SK-N-SH (cell line): Measurements from ENCODE around the gene SESN2.

Experiments used
- CTCF ChIP-seq: fragments of 200-600 bp; sonication (generic); IDR thresholded peaks from 2 replicates; pipeline ENCODE4 v1.6.1; 2017; ENCODE audit warnings: antibody characterized with exemption, mild to moderate bottlenecking, moderate library complexity
- EP300 ChIP-seq, 2 experiments: IDR thresholded peaks; 2 replicates each; pipeline versions ENCODE4 v1.4.0 to v1.6.1; 2012; ENCODE audit warnings: borderline replicate concordance in 1 of 2, low read depth in 1 of 2, low read length in 1 of 2
- EZH2phosphoT487 ChIP-seq: fragments of 200-600 bp; sonication (generic); IDR thresholded peaks from 2 replicates; pipeline ENCODE4 v1.6.1; 2017; ENCODE audit warnings: low read depth, mixed run types, mild to moderate bottlenecking, antibody characterized with exemption, moderate library complexity, borderline replicate concordance
- FOXJ3 ChIP-seq: sonication (generic); formaldehyde crosslinking; IDR thresholded peaks from 2 replicates; pipeline ENCODE4 v1.5.1; 2020; ENCODE audit warnings: mild to moderate bottlenecking, missing genetic modification reagents
- MAX ChIP-seq: IDR thresholded peaks from 2 replicates; pipeline ENCODE4 v1.4.0; 2012; ENCODE audit warnings: low read depth
- NFIC ChIP-seq: IDR thresholded peaks from 2 replicates; pipeline ENCODE4 v1.4.0; 2012; ENCODE audit warnings: borderline replicate concordance
- PBX3 ChIP-seq: IDR thresholded peaks from 2 replicates; pipeline ENCODE4; 2012
- POLR2AphosphoS5 ChIP-seq: IDR thresholded peaks from 2 replicates; pipeline ENCODE4 v1.6.1; 2012; ENCODE audit warnings: low read depth, low read length
- RXRA ChIP-seq: IDR thresholded peaks from 2 replicates; pipeline ENCODE4 v1.4.0; 2012; ENCODE audit warnings: low read depth, mild to moderate bottlenecking, borderline replicate concordance
- SIN3A ChIP-seq: IDR thresholded peaks from 2 replicates; pipeline ENCODE4 v1.6.1; 2012; ENCODE audit warnings: low read depth, mild to moderate bottlenecking, low read length, moderate library complexity, borderline replicate concordance
- TCF12 ChIP-seq: IDR thresholded peaks from 2 replicates; pipeline ENCODE4 v1.4.0; 2012
- YY1 ChIP-seq: IDR thresholded peaks from 2 replicates; pipeline ENCODE4 v1.4.0; 2012; ENCODE audit warnings: low read depth, mild to moderate bottlenecking
- TF ChIP-seq, protein P1 (sequence below): IDR thresholded peaks from 2 replicates; pipeline ENCODE4 v1.4.0; 2012; ENCODE audit warnings: low read depth, borderline replicate concordance

GRCh38 chr1:28249013-28249865 is 10.1 kb upstream of the SESN2 start:
- TF ChIP-seq CTCF (no peak), TCF12 (no peak), MAX (no peak), EP300 (IDR thresholded peaks at IDR 0.05; ENCODE audit: borderline replicate concordance in 1 of 2, low read depth in 1 of 2, low read length in 1 of 2) (no peak; a peak in 1 of 4 replicates), YY1 (no peak), PBX3 (peak; percentile 27), RXRA (no peak), SIN3A (no peak), EZH2phosphoT487 (no peak), POLR2AphosphoS5 (no peak), FOXJ3 (CRISPR knock-in tag) (no peak), NFIC (peak; percentile 16; the same call in 1 of the 2 replicates)
- TF ChIP-seq, protein P1, sequence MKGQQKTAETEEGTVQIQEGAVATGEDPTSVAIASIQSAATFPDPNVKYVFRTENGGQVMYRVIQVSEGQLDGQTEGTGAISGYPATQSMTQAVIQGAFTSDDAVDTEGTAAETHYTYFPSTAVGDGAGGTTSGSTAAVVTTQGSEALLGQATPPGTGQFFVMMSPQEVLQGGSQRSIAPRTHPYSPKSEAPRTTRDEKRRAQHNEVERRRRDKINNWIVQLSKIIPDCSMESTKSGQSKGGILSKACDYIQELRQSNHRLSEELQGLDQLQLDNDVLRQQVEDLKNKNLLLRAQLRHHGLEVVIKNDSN: no peak
